Gastrocnemius medialis (tissue), 4 donors: ENCODE results near the gene TCF12.

Source experiments
- CTCF ChIP-seq, 5 experiments: fragments of 450-650 bp in 3 of 5; fragments of 200-600 bp in 2 of 5; sonication (generic) in 2 of 5; IDR thresholded peaks in 4 of 5; conservative IDR thresholded peaks in 1 of 5; 1 replicate in 4 of 5; 2 replicates in 1 of 5; pipeline ENCODE4 v1.5.1; 2016 to 2019; ENCODE audit warnings: antibody characterized with exemption in 5 of 5, mild to moderate bottlenecking in 3 of 5, moderate library complexity in 3 of 5
- POLR2A ChIP-seq, 2 donors: fragments of 450-650 bp; IDR thresholded peaks; one replicate each; pipeline ENCODE4 v1.6.1; 2017; ENCODE audit warnings: antibody characterized with exemption in 2 of 2, mild to moderate bottlenecking in 2 of 2, moderate library complexity in 2 of 2

GRCh38 chr15:57150066-57150865 lies 231.8 kb downstream of the TCF12 start:
- TF ChIP-seq CTCF (IDR thresholded peaks at IDR 0.05 in 4 of 5, conservative IDR thresholded peaks at IDR 0.05 in 1 of 5) (no peak), POLR2A (IDR thresholded peaks at IDR 0.05) (no peak)
